GM21786 (cell line): ENCODE results near the gene RNF212.
A peak's percentile ranks its signal among the peaks of the same experiment; 100 is the strongest.
"Not testable (repeated sequence)": the region's sequence is repeated elsewhere in the genome, so short reads cannot be mapped to it uniquely, and the experiment has no call there.

Source experiments
- ATAC-seq: cut with Tn5 transposase; IDR thresholded peaks from one replicate; pipeline ENCODE4 v1.9.1; 2021; ENCODE audit not compliant: unreplicated experiment

RNF212 gene

DNA sequence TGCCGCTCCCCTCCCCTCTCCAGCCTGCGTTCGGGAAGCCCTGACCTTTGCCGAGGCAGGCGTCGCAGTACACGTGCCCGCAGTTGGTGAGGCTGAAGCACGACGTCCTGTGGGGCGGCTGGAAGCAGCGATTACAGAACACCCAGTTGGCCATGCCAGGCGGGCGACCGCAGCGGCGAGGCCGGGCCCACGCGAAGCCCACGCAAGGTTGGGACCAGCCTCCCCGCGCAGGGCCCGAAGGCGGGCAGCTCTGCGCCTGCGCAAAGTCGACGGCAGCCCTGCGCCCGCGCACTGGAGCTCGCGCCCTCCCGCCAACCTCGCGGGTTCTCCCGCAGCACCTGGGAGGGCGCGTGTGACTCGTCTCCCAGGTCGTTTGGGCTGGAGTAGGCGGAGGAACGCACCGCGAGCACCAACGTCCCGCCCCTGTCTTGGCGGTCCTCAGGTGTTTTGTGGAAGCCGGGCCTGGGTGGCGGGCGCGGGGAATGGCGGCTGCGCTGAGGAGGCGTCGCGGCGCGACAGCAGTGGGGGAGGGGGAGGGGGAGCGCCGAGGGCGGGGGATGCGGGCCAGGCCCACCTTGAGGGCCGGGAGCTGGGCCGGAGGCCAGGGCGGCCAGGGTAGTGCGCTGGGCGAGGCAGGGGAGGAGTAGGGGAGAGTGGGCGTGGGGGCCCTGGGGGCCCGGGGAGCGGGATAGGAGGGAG is at the start of gene RNF212:
TSS of gene RNF212 (minus strand) at position 254 of the 699 bp plus-strand sequence. CDS start at position 154, 100 bp downstream.
- ATAC-seq = no peak

- no peak for ATAC-seq
These were observed 47.0 kb upstream of the RNF212 start for GRCh38 chr4:1160351-1160750.

- ATAC-seq = no peak
These were observed 42.7 kb upstream of the RNF212 start for GRCh38 chr4:1156069-1156468.

DNA sequence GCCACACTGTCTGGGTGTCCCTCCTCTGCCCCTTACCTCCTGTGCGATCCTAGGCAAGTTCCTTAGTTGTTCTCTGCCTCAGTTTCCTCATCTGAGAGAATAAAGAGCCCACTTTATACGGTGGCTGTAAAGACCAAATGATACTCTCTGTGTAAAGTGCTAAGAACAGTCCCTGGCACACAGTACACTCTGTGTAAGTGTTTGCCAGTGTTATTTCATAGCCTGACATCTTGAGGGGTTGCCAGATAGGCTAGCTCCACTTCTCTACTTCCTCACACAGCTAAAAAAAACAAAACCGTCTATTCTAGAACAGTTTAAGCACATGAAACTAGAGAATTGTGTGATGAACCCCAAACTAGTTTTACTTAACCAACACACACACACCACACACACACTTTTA is 42.0 kb upstream of the RNF212 start:
- no peak for ATAC-seq

DNA sequence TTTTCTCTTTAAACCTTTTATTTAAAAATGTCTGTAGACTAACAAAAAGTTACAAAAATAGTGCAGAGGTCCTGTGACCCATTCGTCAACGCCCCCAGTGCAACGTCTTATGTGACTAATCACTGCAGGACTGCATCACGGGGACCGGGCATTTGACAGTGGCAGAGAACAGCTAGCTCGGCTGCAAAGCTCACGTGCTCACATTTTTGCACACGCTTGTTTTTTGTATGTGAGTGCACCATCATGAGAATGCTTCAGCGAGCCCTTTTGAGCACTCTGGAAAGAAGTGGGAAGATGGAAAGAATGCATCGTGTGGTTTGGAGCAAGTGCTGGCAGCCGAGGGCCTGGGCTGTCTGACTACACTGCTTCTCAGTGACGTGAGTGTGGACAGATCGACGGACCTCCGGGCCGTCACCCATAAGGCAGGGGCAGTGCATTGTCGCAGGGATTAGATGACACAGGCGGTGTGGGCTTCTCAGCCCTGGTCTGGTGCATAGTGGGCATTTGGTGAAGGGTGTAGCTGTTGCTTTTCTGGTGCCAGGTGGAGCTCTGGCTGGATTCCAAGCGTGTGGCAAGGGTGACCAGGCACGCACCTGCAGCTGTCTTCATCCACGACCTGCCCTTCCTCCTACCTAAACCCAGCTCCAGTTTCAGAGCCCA is 41.3 kb upstream of the RNF212 start:
- ATAC-seq = no peak

DNA sequence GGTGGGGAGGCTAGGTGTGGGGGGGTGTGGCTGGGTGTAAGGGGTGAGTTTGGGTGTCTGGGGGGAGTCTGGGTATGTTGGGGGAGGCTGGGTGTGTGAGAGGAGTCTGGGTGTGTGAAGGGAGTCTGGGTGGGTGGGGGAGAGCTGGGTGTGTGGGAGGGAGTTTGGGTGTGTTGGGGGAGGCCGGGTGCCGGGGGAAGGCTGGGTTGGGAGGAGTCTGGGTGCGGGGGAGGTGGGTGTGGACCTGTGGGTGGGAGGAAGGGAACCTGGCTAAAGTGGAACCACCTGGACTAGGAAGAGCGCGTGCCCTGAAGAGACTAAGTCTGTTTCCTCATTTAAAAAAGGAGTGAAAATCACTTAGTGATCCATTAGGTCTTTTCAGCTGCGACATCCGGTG is 40.8 kb upstream of the RNF212 start:
- no peak for ATAC-seq

DNA sequence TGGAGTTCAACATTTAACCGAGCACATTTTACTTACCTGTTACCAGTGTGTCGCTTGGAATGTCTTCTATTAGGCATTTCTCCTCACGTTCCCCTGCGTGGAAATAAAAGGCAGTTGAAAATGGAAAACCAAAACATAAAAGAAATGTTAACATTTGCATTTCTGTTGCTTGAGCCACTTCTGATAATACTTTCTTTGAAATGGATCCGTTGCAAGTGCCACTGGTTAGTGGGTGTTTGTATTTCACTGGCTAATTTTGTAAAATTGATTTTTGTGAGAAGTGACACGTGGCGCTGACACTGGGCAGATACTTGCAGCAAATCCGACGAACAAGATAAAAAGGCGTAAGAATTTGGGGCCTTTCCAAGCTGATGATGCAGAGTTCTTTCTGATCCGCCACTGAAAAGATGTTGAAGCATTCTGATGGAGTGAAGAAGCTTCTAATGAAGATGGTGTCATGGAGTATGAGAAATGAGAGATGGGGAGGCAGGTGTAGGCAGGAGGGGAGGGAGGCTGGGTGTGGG is 40.3 kb upstream of the RNF212 start:
- ATAC-seq = no peak

- ATAC-seq = no peak
These were observed 38.9 kb upstream of the RNF212 start for GRCh38 chr4:1152290-1152689.

DNA sequence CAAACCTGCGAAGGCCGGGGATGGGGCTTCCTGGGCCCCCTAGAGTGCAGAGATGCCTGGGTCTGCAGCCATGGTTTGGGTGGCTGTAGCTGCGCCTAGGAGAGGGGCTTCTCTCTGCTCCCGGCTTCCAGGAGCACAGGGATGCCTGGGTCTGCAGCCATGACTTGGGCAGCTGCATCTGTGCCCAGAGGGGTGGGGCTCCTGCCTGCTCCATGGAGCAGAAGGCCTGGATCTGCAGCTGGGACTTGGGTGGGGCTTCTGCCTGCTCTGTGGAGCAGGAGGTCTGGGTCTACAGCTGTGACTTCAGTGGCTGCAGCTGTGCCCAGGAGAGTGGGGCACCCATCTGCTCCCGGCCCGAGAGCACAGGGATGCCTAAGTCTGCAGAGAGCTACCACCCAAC is 38.2 kb upstream of the RNF212 start:
- no peak for ATAC-seq

DNA sequence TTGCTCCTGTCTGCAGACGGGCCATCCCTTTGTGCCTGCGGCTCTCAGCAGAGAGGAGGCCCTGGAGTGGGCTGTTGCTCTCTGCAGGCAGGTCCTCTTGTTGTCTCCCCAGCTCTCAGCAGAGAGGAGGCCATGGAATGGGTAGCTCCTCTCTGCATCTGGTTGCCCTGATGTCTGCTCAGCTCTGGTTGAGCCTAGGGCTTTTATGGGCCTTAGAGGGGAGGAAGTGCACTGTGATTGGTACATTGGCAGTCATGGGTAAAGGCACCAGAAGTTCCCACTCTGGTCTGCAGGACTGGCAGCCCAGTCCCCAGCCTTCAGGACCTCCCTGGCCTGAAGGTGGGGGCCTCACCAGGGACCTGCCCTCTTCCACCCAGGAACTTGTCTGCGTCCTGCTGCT is 37.5 kb upstream of the RNF212 start:
- ATAC-seq = no peak

DNA sequence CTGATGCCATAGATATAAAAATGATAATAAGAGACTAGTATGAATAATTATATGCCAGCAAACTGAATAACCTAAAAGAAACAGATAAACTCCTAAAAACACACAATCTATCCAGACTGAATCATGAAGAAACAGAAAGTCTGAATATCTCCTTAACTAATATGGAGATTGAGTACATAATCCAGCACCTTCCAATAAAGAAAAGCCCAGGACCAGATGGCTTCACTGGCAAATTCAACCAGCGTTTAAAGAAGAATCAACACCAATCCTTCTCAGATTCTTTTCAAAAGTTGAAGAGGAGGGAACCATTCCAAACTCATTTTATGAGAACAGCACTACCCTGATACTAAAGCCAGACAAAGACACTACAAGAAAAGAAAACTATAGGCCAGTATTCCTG is 26.5 kb upstream of the RNF212 start:
- no peak for ATAC-seq

GRCh38 chr4:1137850-1138249 is 24.5 kb upstream of the RNF212 start:
- ATAC-seq = no peak

GRCh38 chr4:1137063-1137776 is 23.9 kb upstream of the RNF212 start:
- no peak for ATAC-seq

DNA sequence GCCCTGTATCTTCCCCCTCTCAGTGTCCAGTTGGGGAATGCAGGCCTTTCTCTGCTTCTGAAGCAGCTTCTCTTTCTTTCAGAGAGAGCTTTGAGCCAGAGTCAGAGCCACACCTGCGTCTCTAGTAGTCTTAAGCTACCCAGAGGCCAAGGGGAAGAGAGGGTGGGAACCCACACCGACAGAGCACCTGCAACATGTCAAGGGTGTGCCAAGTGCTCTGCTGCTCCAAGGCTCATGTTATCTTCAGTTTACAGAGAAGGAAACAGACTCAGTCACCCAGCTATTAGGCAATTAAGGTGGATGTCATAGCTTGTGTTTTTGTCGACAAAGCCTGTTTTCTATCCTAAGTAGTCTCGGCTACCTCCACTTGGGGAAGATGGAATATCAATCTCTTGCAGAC is 22.7 kb upstream of the RNF212 start:
- no peak for ATAC-seq

DNA sequence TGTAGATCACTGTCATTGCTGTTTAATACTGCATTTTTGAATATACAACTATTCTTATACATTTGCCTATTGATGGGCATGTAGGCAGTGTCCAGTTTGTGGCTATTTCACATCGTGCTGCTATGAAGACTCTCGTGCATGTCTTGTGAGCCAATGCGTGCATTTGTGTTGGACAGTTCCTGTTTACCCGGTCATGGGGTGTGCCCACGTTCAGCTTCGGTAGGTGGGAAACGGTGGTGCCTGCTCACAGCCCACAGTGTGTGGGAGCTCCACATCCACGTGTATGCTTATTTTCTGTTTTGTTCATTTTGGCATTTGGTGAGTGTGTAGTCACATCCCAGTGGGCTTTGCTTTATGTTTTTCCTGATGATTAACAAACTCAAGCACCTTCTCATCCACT is 19.7 kb upstream of the RNF212 start:
- ATAC-seq = no peak

DNA sequence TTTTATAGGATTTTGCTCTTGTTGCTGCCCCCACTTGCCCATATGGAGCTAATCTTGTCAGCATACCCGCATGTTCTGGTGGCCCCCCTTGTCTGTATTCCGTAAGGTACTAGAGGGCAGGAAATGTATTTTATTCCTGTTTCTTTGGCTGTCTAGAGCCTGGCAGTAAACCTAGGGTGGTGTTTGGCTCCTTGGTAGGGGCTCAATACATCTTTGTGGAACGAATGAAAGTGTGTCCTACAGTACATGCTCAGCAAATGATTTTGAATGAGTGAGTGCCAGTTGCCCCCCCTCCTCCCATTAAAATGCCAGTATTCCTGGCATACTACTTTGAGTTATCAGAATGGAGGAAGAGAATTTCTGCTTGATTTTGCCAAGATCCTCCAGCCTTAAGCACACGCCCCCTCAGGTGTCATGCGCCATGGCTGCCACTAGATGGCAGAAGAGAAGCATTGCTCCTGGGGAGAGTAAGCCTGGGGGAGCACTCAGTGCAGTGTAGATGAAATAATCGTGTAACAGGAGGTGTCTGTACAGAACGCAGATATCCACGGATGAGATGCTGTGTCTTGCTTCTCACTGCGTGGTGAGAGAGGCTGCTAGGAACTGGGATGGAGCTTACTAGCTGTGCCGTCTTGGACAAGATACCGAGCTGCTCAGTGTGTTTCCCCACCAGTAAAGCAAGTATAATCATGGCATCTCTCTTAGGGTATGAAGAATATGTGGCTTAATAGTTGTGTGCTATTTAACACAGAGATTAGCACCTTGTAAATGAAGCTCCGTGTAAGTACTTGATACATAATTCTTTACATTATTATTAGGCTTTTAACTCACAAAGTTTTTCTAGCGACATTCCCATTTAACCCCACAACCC is 17.2 kb upstream of the RNF212 start:
- ATAC-seq = peak; percentile 70

GRCh38 chr4:1126506-1126905 is 13.1 kb upstream of the RNF212 start:
- no peak for ATAC-seq

GRCh38 chr4:1125466-1125865 is 12.1 kb upstream of the RNF212 start:
- not testable (repeated sequence) for ATAC-seq

GRCh38 chr4:1124818-1125217 is 11.5 kb upstream of the RNF212 start:
- no peak for ATAC-seq

DNA sequence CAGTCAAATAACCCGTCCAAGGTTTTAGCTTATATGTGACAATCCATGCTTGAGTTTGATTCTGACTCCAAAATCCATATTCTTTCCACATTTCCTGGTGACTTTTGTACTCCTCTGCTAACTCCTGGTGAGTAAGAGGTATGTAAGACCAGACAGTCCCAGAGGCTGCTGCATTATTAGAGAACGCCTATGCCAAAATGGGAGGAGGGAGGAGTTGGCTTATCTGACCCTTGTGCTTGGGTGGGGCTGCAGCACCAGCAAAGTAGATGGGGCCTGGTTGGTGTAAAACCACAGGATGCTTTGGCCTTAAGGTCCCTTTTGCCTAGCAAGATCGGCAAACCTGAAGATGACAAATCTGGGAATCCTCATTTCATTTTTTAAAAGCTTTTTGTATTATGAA is 9.1 kb upstream of the RNF212 start:
- ATAC-seq = no peak

DNA sequence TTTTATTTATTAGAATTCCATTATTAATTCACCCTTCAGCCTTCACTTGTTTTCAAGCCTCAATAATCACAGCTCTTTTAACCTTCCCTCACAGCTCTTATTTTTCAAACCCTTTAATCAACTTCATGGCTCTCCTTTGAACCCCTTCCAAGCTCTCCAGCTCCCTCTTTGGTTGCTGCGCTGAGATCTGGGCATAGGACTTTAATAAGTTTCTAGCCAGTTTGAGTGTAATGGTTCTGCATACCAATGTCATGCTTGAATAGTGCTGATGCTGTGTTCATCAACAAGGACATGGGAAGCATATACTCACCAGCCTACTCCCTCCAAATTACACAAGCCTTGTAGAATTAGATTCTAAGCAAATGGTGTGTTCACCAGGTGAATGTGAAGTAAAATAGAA is 3.5 kb upstream of the RNF212 start:
- no peak for ATAC-seq
